ENCODE measurements around the gene LRRC40. TPM values are rescaled to one million over a fixed set of nuclear protein-coding genes. Genes with fewer than 3 reads are reported as not detected.

Gene LRRC40
- total and polyA plus RNA-seq, 9 donors = 8.0 to 16.3 (median 10.8) TPM

DNA sequence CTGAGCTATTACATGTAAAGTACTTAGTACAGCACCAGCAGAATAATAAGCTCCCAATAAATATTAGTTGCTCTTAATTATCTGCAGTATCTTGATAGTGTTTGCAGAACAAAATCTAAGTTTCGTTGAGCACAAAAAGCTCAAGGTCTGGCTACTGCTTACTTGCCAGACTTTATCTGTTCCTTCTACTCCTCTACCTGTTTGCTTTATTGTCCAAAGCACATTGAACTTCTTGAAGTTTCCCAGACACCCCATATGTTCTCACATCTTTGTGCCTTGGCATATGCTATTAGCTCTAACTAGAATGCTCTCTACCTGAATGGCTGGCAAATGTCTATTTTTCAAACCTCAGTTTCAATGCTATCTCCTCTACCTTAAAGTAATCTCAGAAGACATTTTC is 54.9 kb downstream of the LRRC40 start:
- H3K36me3 ChIP-seq = no peaks in the 10 kb centered on the region
- TF ChIP-seq POLR2A (IDR thresholded peaks at IDR 0.05) = no peak
- no peak for TF ChIP-seq EP300 (IDR thresholded peaks at IDR 0.05)
- TF ChIP-seq CTCF (IDR thresholded peaks at IDR 0.05) = no peak
- intact Hi-C loops (cut with DNase I) = no loop called here

GRCh38 chr1:70146488-70146887 is 58.9 kb downstream of the LRRC40 start:
- no peaks in the 10 kb centered on the region for H3K36me3 ChIP-seq
- DNase-seq = no peak

More for the DNA sequence above, 54.9 kb downstream of the LRRC40 start:
- no peak for DNase-seq
- Histone ChIP-seq H3K4me1 (ENCODE audit: insufficient read depth) (no peaks in the 10 kb centered on the region), H3K27me3 (no peaks in the 10 kb centered on the region), H3K9me3 (no peaks in the 10 kb centered on the region), H3K27ac (no peak overlapping the region), H3K4me3 (no peak overlapping the region)
- 46 to 63% (median 54%) methylated on average over 1 of the region's 1 CpG for WGBS, 3 donors

GRCh38 chr1:70143048-70143659 is 62.2 kb downstream of the LRRC40 start:
- Histone ChIP-seq H3K36me3 (no peaks in the 10 kb centered on the region), H3K4me1 (ENCODE audit: insufficient read depth) (peaks cover 12% of the 10 kb centered on the region), H3K4me3 (no peak overlapping the region), H3K27me3 (no peaks in the 10 kb centered on the region), H3K27ac (no peak overlapping the region), H3K9me3 (no peaks in the 10 kb centered on the region)
- TF ChIP-seq EP300 (IDR thresholded peaks at IDR 0.05) (no peak), CTCF (IDR thresholded peaks at IDR 0.05) (no peak), POLR2A (IDR thresholded peaks at IDR 0.05) (no peak)
- 36 to 39% (median 36%) methylated on average over 4 of the region's 4 CpGs for WGBS, 3 donors
- DNase-seq = no peak
- intact Hi-C loops (cut with DNase I) = no loop called here

More at GRCh38 chr1:70146488-70146887, 58.9 kb downstream of the LRRC40 start:
- Histone ChIP-seq H3K9me3 (no peaks in the 10 kb centered on the region), H3K27me3 (no peaks in the 10 kb centered on the region), H3K4me3 (no peak overlapping the region), H3K27ac (no peak overlapping the region), H3K4me1 (ENCODE audit: insufficient read depth) (no peaks in the 10 kb centered on the region)
- TF ChIP-seq EP300 (IDR thresholded peaks at IDR 0.05) (no peak), CTCF (IDR thresholded peaks at IDR 0.05) (no peak), POLR2A (IDR thresholded peaks at IDR 0.05) (no peak)
- intact Hi-C loops (cut with DNase I) = no loop called here

GRCh38 chr1:70142075-70142474 is 63.3 kb downstream of the LRRC40 start:
- peaks cover 12% of the 10 kb centered on the region for H3K4me1 ChIP-seq (ENCODE audit: insufficient read depth)
- DNase-seq = no peak
- no peak overlapping the region for H3K4me3 ChIP-seq
- peak in 1 of 3 donors; percentile 26 for TF ChIP-seq CTCF (IDR thresholded peaks at IDR 0.05)
- no peak for TF ChIP-seq EP300 (IDR thresholded peaks at IDR 0.05)
- no peak for TF ChIP-seq POLR2A (IDR thresholded peaks at IDR 0.05)
- H3K9me3 ChIP-seq = no peaks in the 10 kb centered on the region
- no peak overlapping the region for H3K27ac ChIP-seq
- 7 to 15% (median 14%) methylated on average over 2 of the region's 2 CpGs for WGBS, 3 donors
- intact Hi-C loops (cut with DNase I) = no loop called here
- H3K36me3 ChIP-seq = no peaks in the 10 kb centered on the region
- H3K27me3 ChIP-seq = no peaks in the 10 kb centered on the region

Data from ovary (tissue), 9 donors.